Stimulated activated CD4-positive, alpha-beta T cell treated with anti-CD3 and anti-CD28 coated beads, Interleukin-15, amount 100 ng/mL, for 24 hours (primary cell): ENCODE data around the gene ZC3H14.

Experiments used
- DNase-seq: peaks from one replicate; pipeline ENCODE4 v3.0.0-alpha.2; 2020

The ZC3H14 gene

GRCh38 chr14:88553886-88554456 lies 8.9 kb upstream of the ZC3H14 start:
- no peak for DNase-seq

- DNase-seq: peak; percentile 30
Measured at GRCh38 chr14:88554457-88555286, 8.2 kb upstream of the ZC3H14 start, which contains the start of gene PTPN21. Gene PTPN21 (minus strand): TSS chr14:88555007. CDS start chr14:88550417, 4,590 bp downstream.

GRCh38 chr14:88556581-88556980 lies 6.3 kb upstream of the ZC3H14 start:
- DNase-seq: no peak

- no peak for DNase-seq
Measured at GRCh38 chr14:88559852-88560251, 3.0 kb upstream of the ZC3H14 start.

GRCh38 chr14:88562532-88562830 lies 356 bp upstream of the ZC3H14 start:
- no peak for DNase-seq

GRCh38 chr14:88563845-88564244 lies 1.0 kb downstream of the ZC3H14 start:
- DNase-seq: no peak

GRCh38 chr14:88565427-88565826 lies 2.6 kb downstream of the ZC3H14 start:
- no peak for DNase-seq

GRCh38 chr14:88568196-88568595 lies 5.4 kb downstream of the ZC3H14 start:
- DNase-seq: no peak

GRCh38 chr14:88572117-88572516 lies 9.3 kb downstream of the ZC3H14 start:
- DNase-seq: no peak

GRCh38 chr14:88576222-88576621 lies 13.4 kb downstream of the ZC3H14 start:
- DNase-seq: no peak

GRCh38 chr14:88584451-88584850 lies 21.6 kb downstream of the ZC3H14 start:
- no peak for DNase-seq

GRCh38 chr14:88588081-88588480 lies 25.2 kb downstream of the ZC3H14 start:
- DNase-seq: no peak

GRCh38 chr14:88590173-88590572 lies 27.3 kb downstream of the ZC3H14 start:
- no peak for DNase-seq

- no peak for DNase-seq
Measured at GRCh38 chr14:88592031-88592430, 29.2 kb downstream of the ZC3H14 start.

GRCh38 chr14:88597038-88597437 lies 34.2 kb downstream of the ZC3H14 start:
- no peak for DNase-seq

GRCh38 chr14:88597601-88598000 lies 34.8 kb downstream of the ZC3H14 start:
- DNase-seq: no peak

- no peak for DNase-seq
Measured at GRCh38 chr14:88598097-88598675, 35.3 kb downstream of the ZC3H14 start.

- DNase-seq: no peak
Measured at GRCh38 chr14:88599326-88599725, 36.5 kb downstream of the ZC3H14 start.

GRCh38 chr14:88599761-88600439 lies 37.1 kb downstream of the ZC3H14 start:
- peak; percentile 48 for DNase-seq

- no peak for DNase-seq
Measured at GRCh38 chr14:88604212-88604611, 41.4 kb downstream of the ZC3H14 start.

- no peak for DNase-seq
Measured at GRCh38 chr14:88605594-88605993, 42.8 kb downstream of the ZC3H14 start.

GRCh38 chr14:88607829-88608228 lies 45.0 kb downstream of the ZC3H14 start:
- no peak for DNase-seq

GRCh38 chr14:88611878-88612277 lies 49.0 kb downstream of the ZC3H14 start:
- no peak for DNase-seq

GRCh38 chr14:88612981-88613380 lies 50.1 kb downstream of the ZC3H14 start:
- no peak for DNase-seq
